Astrocyte (in vitro differentiated cells and primary cell): ENCODE measurements around the gene NGRN.

Experiments used
- EZH2 ChIP-seq: IDR thresholded peaks from 2 replicates; pipeline ENCODE4 v1.6.1; 2012; ENCODE audit warnings: mild to moderate bottlenecking, low read length, inconsistent platforms; ENCODE audit not compliant: insufficient read depth
- TF ChIP-seq, protein P1 (sequence below): IDR thresholded peaks from 2 replicates; pipeline ENCODE4 v1.5.1; 2011; ENCODE audit warnings: low read depth, mild to moderate bottlenecking, inconsistent platforms, low read length, moderate library complexity; ENCODE audit not compliant: insufficient read depth

- TF ChIP-seq, protein P1, sequence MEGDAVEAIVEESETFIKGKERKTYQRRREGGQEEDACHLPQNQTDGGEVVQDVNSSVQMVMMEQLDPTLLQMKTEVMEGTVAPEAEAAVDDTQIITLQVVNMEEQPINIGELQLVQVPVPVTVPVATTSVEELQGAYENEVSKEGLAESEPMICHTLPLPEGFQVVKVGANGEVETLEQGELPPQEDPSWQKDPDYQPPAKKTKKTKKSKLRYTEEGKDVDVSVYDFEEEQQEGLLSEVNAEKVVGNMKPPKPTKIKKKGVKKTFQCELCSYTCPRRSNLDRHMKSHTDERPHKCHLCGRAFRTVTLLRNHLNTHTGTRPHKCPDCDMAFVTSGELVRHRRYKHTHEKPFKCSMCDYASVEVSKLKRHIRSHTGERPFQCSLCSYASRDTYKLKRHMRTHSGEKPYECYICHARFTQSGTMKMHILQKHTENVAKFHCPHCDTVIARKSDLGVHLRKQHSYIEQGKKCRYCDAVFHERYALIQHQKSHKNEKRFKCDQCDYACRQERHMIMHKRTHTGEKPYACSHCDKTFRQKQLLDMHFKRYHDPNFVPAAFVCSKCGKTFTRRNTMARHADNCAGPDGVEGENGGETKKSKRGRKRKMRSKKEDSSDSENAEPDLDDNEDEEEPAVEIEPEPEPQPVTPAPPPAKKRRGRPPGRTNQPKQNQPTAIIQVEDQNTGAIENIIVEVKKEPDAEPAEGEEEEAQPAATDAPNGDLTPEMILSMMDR: no peak
- TF ChIP-seq EZH2: no peak
Observed at GRCh38 chr15:90307661-90308060, 42.2 kb downstream of the NGRN start.
